GM12873 (cell line): ENCODE data around the gene PCDHB3.

ENCODE experiments used
- CTCF ChIP-seq: IDR thresholded peaks from 2 replicates; pipeline ENCODE4 v1.5.1; 2012; ENCODE audit warnings: low read depth, mild to moderate bottlenecking, moderate library complexity, low read length, control low read depth; ENCODE audit not compliant: insufficient read depth; ENCODE audit errors: missing control alignments

The PCDHB3 gene

GRCh38 chr5:141100243-141100805, at the start of gene PCDHB3:
Gene PCDHB3, plus strand, starts transcription at chr5:141100473. Its CDS starts 177 bp downstream, at chr5:141100650.
- TF ChIP-seq CTCF, result peak; percentile 41

GRCh38 chr5:141050622-141051520, 49.4 kb upstream of the PCDHB3 start, which contains the start of gene PCDHB1:
Gene PCDHB1, plus strand, starts transcription at chr5:141051374. Its CDS starts 97 bp downstream, at chr5:141051471.
- TF ChIP-seq CTCF, result no peak

GRCh38 chr5:141051521-141051866, 48.8 kb upstream of the PCDHB3 start:
- no peak for TF ChIP-seq CTCF

- no peak for TF ChIP-seq CTCF
These were observed 22.4 kb upstream of the PCDHB3 start for GRCh38 chr5:141077826-141078225.

GRCh38 chr5:141082228-141082627, 18.0 kb upstream of the PCDHB3 start:
- no peak for TF ChIP-seq CTCF

- peak; percentile 37 for TF ChIP-seq CTCF
These were observed 15.7 kb upstream of the PCDHB3 start for GRCh38 chr5:141084487-141084989.

GRCh38 chr5:141094481-141095262, 5.6 kb upstream of the PCDHB3 start, which contains the start of gene PCDHB2:
Gene PCDHB2, plus strand, starts transcription at chr5:141094615. Its CDS starts 176 bp downstream, at chr5:141094791.
- peak; percentile 15 for TF ChIP-seq CTCF
